Omental fat pad (tissue), 4 donors: ENCODE data around the gene PRSS1. TPM values are rescaled to one million over a fixed set of nuclear protein-coding genes. Genes with fewer than 3 reads are reported as not detected.
"Not testable (repeated sequence)": the region's sequence is repeated elsewhere in the genome, so short reads cannot be mapped to it uniquely, and the experiment has no call there.

Experiments used
- ATAC-seq: fragments of 150-250 bp; one replicate; pipeline ENCODE4 v1.9.1; 2016; ENCODE audit warnings: mild to moderate bottlenecking, moderate library complexity; ENCODE audit not compliant: low FRiP score
- DNase-seq: peaks from one replicate; pipeline ENCODE4 v3.0.0-alpha.2; 2019; ENCODE audit warnings: low spot score
- total RNA-seq, 4 donors: library from RNA; depleted of rRNA; stranded (reverse); fragments of >200 nt; gene quantifications; one replicate each; pipeline ENCODE4 v1.1.0, GENCODE V29; 2016
- TF ChIP-seq, protein P1 (sequence below), 3 donors: fragments of 450-650 bp; IDR thresholded peaks; one replicate each; pipeline ENCODE4 v1.5.1; 2016 to 2017; ENCODE audit warnings: antibody characterized with exemption in 3 of 3, mild to moderate bottlenecking in 3 of 3, moderate library complexity in 2 of 3

PRSS1 gene
- total RNA-seq: not detected

GRCh38 chr7:142749218-142749993 is at the start of gene PRSS1:
Gene PRSS1 (plus strand): TSS chr7:142749472. CDS start chr7:142749485, 13 bp downstream.
- no peak for ATAC-seq
- TF ChIP-seq, protein P1, sequence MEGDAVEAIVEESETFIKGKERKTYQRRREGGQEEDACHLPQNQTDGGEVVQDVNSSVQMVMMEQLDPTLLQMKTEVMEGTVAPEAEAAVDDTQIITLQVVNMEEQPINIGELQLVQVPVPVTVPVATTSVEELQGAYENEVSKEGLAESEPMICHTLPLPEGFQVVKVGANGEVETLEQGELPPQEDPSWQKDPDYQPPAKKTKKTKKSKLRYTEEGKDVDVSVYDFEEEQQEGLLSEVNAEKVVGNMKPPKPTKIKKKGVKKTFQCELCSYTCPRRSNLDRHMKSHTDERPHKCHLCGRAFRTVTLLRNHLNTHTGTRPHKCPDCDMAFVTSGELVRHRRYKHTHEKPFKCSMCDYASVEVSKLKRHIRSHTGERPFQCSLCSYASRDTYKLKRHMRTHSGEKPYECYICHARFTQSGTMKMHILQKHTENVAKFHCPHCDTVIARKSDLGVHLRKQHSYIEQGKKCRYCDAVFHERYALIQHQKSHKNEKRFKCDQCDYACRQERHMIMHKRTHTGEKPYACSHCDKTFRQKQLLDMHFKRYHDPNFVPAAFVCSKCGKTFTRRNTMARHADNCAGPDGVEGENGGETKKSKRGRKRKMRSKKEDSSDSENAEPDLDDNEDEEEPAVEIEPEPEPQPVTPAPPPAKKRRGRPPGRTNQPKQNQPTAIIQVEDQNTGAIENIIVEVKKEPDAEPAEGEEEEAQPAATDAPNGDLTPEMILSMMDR (IDR thresholded peaks at IDR 0.05): no peak
- no peak for DNase-seq

GRCh38 chr7:142700935-142701334 is 48.3 kb upstream of the PRSS1 start:
- not testable (repeated sequence) for DNase-seq, ATAC-seq

DNA sequence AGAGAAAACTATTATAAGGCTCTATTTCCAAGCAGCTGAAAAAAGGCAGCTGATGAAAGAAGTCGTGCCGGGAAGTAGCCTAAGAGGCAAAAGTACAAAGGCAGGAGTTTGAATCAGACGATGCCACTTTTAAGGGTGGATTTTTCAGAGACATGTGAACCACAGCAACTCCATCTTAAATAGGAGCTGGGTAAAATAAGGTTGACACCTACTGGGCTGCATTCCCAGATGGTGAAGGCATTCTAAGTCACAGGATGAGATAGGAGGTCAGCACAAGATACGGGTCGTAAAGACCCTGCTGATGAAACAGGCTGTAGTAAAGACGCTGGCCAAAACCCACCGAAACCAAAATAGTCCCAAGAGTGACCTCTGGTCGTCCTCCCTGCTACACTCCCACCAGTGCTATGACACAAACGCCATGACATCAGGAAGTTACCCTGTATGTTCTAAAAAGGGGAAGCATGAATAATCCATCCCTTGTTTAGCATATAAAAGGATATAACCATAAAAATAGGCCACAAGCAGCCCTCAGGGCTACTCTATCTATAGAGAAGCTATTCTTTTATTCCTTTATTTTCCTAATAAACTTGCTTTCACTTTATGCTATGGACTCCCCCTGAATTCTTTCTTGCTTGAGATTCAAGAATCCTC is 45.5 kb upstream of the PRSS1 start:
- TF ChIP-seq, protein P1 (IDR thresholded peaks at IDR 0.05): no peak
- ATAC-seq: no peak
- no peak for DNase-seq

DNA sequence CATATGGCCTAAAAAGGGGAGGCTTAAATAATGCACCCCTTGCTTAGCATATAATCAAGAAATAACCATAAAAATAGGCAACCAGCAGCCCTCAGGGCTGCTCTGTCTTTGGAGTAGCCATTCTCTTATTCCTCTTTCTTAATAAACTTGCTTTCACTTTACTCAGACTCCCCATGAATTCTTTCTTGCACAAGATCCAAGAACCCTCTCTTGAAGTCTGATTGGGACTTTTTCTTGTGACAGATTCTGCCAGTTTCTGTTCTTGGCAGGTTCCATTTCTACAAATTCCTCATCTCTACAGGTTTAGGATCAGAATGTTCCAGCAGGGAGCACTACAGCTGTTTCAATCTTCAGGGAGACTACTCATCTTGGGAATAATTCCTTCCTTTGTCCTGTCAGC is 40.5 kb upstream of the PRSS1 start:
- ATAC-seq, DNase-seq: not testable (repeated sequence)

DNA sequence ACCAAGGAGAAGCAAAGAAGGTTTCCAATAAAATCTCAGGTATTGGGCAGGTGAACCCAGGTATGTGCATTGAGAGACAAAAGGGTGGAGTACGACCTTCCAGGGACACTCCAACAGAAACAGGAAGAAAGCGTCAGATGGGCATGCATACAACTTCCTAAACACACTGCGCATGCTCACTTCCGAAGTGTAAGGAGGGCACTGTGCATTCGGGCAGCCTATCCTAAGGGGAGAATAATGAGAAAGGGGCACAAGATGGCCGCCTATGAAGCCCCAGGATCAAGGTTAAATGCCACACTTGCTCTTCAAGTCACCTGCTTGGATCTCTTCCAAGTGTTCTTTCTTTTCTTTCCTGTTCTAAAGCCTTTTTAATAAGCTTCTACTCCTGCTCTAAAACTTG is 39.4 kb upstream of the PRSS1 start:
- DNase-seq (no peak), ATAC-seq (no peak)
- TF ChIP-seq, protein P1 (IDR thresholded peaks at IDR 0.05): no peak

GRCh38 chr7:142711196-142711595 is 38.1 kb upstream of the PRSS1 start:
- ATAC-seq (no peak), DNase-seq (no peak)
- TF ChIP-seq, protein P1 (IDR thresholded peaks at IDR 0.05): no peak

DNA sequence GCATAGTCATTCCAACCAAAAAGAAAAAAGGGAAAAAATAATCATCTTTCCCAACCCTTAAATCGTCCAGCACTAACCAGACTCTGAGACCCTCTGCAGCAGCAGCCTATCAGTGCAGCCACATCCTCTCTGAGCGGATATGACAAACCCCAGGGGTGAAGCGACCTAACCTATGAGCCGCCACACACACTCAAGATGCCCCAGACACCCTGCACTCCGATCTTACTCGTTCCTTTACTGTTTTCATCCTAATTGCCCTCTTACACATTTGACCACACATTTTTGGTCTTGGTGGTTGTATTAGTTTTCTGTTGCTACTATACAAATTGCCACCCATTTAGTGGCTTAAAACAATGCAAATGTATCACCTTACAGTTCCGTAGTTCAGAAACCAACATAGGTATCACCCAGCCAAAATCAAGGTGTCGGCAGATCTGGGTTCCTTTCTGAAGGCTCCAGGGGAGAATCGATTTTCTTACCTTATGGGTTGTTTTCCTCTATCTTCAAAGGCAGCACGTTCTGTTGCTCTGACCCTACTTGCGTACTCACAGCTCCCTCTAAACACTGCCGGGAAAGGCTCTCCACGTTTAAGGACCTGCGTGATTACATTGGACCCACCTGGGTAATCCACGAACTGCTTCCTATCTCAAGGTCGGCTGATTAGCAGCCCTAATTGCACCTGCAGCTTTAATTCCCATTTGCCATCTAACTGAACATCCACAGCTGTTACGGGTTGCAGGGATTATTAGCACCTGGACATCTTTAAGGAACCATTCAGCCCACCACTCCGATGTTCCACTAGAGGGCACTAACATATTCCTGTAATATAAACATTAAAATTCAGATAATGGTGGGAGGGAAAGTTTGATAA is 37.3 kb upstream of the PRSS1 start:
- TF ChIP-seq, protein P1 (IDR thresholded peaks at IDR 0.05): no peak
- no peak for DNase-seq
- no peak for ATAC-seq
